Nephron progenitor cell (in vitro differentiated cells): ENCODE measurements around the gene EPC2.

Source experiments
- DNase-seq: peaks from one replicate; pipeline ENCODE4 v3.0.0; 2021
- H3K27ac Mint-ChIP-seq: 2 replicates; pipeline ENCODE4 v1.8.0; 2021; ENCODE audit warnings: mild to moderate bottlenecking, moderate library complexity, mixed read lengths
- H3K27me3 Mint-ChIP-seq: 2 replicates; pipeline ENCODE4 v1.8.0; 2021; ENCODE audit warnings: mild to moderate bottlenecking, low read depth, mixed read lengths; ENCODE audit not compliant: poor library complexity
- H3K36me3 Mint-ChIP-seq: 2 replicates; pipeline ENCODE4 v1.8.0; 2021; ENCODE audit warnings: low read depth, mixed read lengths
- H3K4me1 Mint-ChIP-seq: 2 replicates; pipeline ENCODE4 v1.8.0; 2021; ENCODE audit warnings: mixed read lengths
- H3K4me3 Mint-ChIP-seq: 2 replicates; pipeline ENCODE4 v1.8.0; 2021; ENCODE audit warnings: mild to moderate bottlenecking, moderate library complexity, mixed read lengths
- H3K9me3 Mint-ChIP-seq: 2 replicates; pipeline ENCODE4 v1.8.0; 2021; ENCODE audit warnings: mild to moderate bottlenecking, moderate library complexity, mixed read lengths
- CTCF ChIP-seq: fragments of 200-600 bp; sonication (generic); IDR thresholded peaks from 2 replicates; pipeline ENCODE4 v1.5.0; 2021; ENCODE audit warnings: antibody characterized with exemption

Gene EPC2

DNA sequence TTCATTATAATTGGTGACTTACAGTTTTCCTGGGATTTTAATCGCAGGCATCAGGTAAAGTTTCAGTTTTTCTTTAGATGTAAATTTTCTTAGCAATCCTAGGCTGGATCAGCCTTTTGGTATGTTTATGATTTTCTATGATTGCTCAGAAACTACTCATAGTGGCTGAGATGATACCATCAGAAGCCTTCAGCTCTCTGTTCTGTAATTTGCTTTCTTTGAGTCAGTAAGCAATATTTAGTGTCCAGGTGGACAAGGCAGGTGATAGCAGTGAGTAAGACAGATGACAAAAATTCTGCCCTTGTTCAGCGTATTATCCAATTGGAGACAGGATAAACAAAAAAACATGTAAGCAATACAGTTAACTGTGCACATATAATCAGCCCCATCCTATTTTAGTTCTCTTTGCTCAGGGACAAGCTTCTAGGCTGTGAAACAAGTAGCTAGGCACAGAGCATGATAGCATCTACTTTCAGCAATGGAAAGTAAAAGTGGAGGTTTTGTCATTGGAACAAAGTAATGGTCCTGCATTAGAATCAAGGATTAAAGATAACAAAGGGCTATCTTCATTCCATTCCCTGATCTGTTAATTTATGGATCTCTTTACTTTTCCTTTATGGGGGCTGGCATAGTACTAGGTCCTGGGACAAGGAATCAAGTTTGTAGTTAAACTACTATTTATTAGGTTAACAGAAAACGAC lies 100.8 kb downstream of the EPC2 start:
- DNase-seq: no peak
- H3K4me1 Mint-ChIP-seq: peaks cover 14% of the 10 kb centered on the region
- H3K27me3 Mint-ChIP-seq: no peaks in the 10 kb centered on the region
- H3K36me3 Mint-ChIP-seq: peaks cover 22% of the 10 kb centered on the region
- H3K4me3 Mint-ChIP-seq: no peak overlapping the region
- TF ChIP-seq CTCF: no peak
- no peaks in the 10 kb centered on the region for H3K9me3 Mint-ChIP-seq
- H3K27ac Mint-ChIP-seq: no peak overlapping the region

DNA sequence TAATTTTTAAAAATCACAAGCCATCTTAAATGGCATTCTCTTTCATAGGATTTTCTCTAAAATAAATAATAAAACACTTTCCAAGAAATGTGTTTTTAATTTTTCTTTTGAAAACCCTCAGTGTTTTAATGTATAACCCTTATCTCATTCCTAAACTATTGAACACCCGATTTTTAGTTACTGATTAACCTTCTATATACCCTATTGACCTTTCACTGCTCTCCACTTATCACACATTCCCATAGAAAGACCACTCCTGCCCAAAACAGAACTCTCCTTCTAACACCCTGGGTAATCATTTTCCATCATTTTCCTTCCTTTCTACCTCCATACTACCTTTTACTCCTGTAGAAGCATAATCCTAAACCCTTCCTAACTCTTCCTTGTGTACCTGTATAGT lies 102.4 kb downstream of the EPC2 start:
- Mint-ChIP-seq H3K9me3 (no peaks in the 10 kb centered on the region), H3K27me3 (no peaks in the 10 kb centered on the region), H3K4me3 (no peak overlapping the region), H3K27ac (no peak overlapping the region), H3K36me3 (peaks cover 22% of the 10 kb centered on the region), H3K4me1 (peaks cover 14% of the 10 kb centered on the region)
- no peak for TF ChIP-seq CTCF
- DNase-seq: no peak

DNA sequence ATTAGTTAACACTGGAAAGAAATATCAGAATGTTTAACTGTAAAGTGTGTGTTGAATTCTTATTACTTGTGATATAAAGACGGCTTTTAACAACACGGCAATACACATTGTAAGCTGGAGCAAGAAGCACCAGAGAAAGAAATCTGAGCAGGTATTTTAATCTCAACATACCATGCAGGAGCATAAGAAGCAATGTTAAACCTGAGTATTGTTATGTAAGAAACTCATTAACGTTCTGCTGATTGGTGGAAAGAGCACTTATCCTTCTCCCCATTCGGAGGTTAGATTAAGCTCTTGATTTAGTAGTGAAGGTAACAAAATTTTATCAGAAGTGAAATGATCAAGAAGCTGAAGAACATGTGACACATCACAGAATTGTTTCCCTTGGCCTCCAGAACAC lies 107.4 kb downstream of the EPC2 start:
- Mint-ChIP-seq H3K9me3 (no peaks in the 10 kb centered on the region), H3K4me1 (peaks cover 14% of the 10 kb centered on the region), H3K27me3 (no peaks in the 10 kb centered on the region), H3K36me3 (peaks cover 48% of the 10 kb centered on the region), H3K27ac (no peak overlapping the region), H3K4me3 (no peak overlapping the region)
- no peak for DNase-seq
- TF ChIP-seq CTCF: no peak

- H3K27me3 Mint-ChIP-seq: no peaks in the 10 kb centered on the region
- no peak for TF ChIP-seq CTCF
- H3K36me3 Mint-ChIP-seq: peaks cover 48% of the 10 kb centered on the region
- no peak overlapping the region for H3K27ac Mint-ChIP-seq
- peaks cover 3% of the 10 kb centered on the region for H3K4me1 Mint-ChIP-seq
- no peak overlapping the region for H3K4me3 Mint-ChIP-seq
- no peaks in the 10 kb centered on the region for H3K9me3 Mint-ChIP-seq
- DNase-seq: no peak
Observed at GRCh38 chr2:148752977-148753376, 108.4 kb downstream of the EPC2 start.

- Mint-ChIP-seq H3K9me3 (no peaks in the 10 kb centered on the region), H3K4me1 (no peaks in the 10 kb centered on the region), H3K27ac (no peak overlapping the region), H3K27me3 (no peaks in the 10 kb centered on the region), H3K36me3 (peaks cover 55% of the 10 kb centered on the region), H3K4me3 (no peak overlapping the region)
- TF ChIP-seq CTCF: no peak
- DNase-seq: no peak
Observed at GRCh38 chr2:148754864-148755263, 110.3 kb downstream of the EPC2 start.

DNA sequence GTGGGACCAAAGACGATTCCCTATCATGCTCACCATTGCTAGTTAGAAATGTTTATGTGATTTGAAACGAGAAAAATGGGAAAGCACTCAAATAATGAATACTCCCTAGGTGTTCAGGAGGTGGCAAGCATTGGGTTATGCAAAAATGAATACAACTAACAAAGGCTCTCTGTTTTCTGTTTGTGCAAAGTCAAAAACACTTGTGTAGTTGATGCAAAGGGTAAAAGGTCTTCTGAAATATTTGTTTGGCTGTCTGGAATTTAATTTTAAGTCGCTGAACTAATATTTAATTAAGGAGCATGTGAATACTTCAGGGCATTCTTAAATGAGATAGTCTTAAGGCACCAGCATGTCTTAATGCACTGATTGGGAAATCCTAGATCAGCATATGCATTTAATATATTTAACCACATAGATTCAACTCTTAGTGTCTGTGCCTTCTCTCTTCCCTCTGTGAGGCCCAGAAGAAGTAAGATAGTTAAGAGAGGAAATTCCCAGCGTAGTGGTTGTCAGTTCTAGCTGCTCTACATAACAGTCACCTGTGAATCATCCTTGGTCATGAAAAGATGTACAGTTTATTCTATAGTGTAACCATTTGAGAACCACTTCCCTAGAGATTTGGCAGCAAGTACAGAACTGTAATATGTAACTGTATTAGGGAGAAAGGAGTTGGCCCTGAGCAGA lies 111.9 kb downstream of the EPC2 start:
- Mint-ChIP-seq H3K9me3 (no peaks in the 10 kb centered on the region), H3K4me1 (no peaks in the 10 kb centered on the region), H3K36me3 (peaks cover 55% of the 10 kb centered on the region), H3K27me3 (no peaks in the 10 kb centered on the region), H3K4me3 (no peak overlapping the region), H3K27ac (no peak overlapping the region)
- TF ChIP-seq CTCF: no peak
- no peak for DNase-seq
